Lower lobe of right lung (tissue), 2 donors: Measurements from ENCODE around the gene ZBP1. TPM values are rescaled to one million over a fixed set of nuclear protein-coding genes. Genes with fewer than 3 reads are reported as not detected.

Experiments used
- ATAC-seq, 2 donors: fragments of 200-7000 bp; cut with Tn5 transposase; one replicate each; pipeline ENCODE4 v1.9.1; 2020 to 2022; ENCODE audit warnings: mild to moderate bottlenecking in 2 of 2, moderate library complexity in 2 of 2
- DNase-seq: peaks from one replicate; pipeline ENCODE4 v3.0.0-alpha.2; 2020
- H3K27ac ChIP-seq: fragments of 200-600 bp; one replicate; pipeline ENCODE4 v1.8.0; 2022
- H3K27me3 ChIP-seq: fragments of 200-600 bp; one replicate; pipeline ENCODE4 v1.8.0; 2022; ENCODE audit warnings: low read depth
- H3K36me3 ChIP-seq: fragments of 200-600 bp; one replicate; pipeline ENCODE4 v1.8.0; 2022; ENCODE audit warnings: mild to moderate bottlenecking
- H3K4me1 ChIP-seq: fragments of 200-600 bp; one replicate; pipeline ENCODE4 v1.8.0; 2022
- H3K4me3 ChIP-seq: fragments of 200-600 bp; one replicate; pipeline ENCODE4 v1.8.0; 2022; ENCODE audit warnings: mild to moderate bottlenecking
- H3K9me3 ChIP-seq: fragments of 200-600 bp; one replicate; pipeline ENCODE4 v1.8.0; 2022
- intact Hi-C: fragments of 100-400 bp; cut with DNase I; formaldehyde crosslinking; loops from one replicate; pipeline ENCODE4 v1.11.0; 2022
- total RNA-seq: library from RNA; stranded (reverse); fragmentation: NEBNext Ultra II Directional; extraction: Animal tissue kit (Norgen Biotek cat#: 25700); gene quantifications from one replicate; pipeline ENCODE4 v1.2.1, GENCODE V29; 2021
- TF ChIP-seq, protein P1 (sequence below): fragments of 200-600 bp; IDR thresholded peaks from one replicate; pipeline ENCODE4 v1.8.0; 2022; ENCODE audit warnings: antibody characterized with exemption, mild to moderate bottlenecking
- donor health status: DM: no; HTN: yes; CAD: no; lungs with severe emphysema.

The ZBP1 gene
- total RNA-seq, 1 donor from 2014 or later = 5.8 TPM

DNA sequence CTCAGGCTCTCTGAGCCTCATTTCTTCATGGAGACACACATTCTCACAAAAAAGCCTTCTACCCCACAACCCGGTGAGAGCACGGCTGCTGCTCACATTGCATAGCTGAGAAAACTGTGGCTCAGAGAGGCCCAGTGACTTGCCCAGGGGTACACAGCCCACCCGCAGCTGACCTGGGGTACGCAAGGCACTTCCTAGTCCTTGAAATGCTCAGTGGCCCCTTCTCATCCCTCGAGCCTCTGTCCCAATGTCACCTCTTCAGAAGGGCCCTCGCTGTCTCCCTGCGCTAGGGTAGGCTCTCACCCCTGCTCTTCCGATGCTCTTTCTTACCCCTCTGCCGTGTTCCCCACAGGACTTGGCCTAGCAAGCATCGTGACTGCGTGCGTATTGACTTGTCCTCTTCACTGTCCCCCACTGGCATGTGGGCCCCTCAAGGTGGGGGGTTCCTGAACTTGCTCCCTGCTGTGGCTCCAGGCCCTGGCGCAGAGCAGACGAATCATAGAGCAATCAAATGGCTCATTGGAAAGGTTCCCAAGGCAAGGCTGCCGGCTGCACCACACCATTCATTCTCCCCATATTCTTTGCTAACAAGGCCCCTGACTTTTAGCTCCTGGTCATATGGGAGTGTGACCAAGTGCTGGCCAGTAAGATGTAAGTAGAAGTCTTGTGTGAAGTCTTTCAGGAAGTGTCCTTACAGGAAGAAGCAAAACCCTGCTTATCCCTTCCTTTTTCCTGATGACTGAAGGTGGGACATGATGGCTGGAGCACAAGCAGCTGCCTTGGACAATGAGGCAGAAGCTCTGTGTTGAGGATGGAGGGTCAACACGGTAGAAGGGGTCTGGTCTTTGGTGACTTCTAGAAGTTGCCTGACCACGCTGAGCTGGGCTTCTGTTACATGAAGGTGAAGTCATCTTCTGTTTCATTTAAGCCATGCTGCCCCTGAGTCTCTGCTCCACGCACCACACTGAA lies 36.7 kb downstream of the ZBP1 start:
- H3K27ac ChIP-seq = peak overlapping the region; percentile 58
- ATAC-seq = no peak
- DNase-seq = no peak
- H3K9me3 ChIP-seq = peaks cover 5% of the 10 kb centered on the region
- intact Hi-C loops = no loop called here
- TF ChIP-seq, protein P1, sequence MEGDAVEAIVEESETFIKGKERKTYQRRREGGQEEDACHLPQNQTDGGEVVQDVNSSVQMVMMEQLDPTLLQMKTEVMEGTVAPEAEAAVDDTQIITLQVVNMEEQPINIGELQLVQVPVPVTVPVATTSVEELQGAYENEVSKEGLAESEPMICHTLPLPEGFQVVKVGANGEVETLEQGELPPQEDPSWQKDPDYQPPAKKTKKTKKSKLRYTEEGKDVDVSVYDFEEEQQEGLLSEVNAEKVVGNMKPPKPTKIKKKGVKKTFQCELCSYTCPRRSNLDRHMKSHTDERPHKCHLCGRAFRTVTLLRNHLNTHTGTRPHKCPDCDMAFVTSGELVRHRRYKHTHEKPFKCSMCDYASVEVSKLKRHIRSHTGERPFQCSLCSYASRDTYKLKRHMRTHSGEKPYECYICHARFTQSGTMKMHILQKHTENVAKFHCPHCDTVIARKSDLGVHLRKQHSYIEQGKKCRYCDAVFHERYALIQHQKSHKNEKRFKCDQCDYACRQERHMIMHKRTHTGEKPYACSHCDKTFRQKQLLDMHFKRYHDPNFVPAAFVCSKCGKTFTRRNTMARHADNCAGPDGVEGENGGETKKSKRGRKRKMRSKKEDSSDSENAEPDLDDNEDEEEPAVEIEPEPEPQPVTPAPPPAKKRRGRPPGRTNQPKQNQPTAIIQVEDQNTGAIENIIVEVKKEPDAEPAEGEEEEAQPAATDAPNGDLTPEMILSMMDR = no peak
- peaks cover 36% of the 10 kb centered on the region for H3K4me1 ChIP-seq
- H3K27me3 ChIP-seq = peaks cover 33% of the 10 kb centered on the region
- no peaks in the 10 kb centered on the region for H3K36me3 ChIP-seq
- H3K4me3 ChIP-seq = no peak overlapping the region

DNA sequence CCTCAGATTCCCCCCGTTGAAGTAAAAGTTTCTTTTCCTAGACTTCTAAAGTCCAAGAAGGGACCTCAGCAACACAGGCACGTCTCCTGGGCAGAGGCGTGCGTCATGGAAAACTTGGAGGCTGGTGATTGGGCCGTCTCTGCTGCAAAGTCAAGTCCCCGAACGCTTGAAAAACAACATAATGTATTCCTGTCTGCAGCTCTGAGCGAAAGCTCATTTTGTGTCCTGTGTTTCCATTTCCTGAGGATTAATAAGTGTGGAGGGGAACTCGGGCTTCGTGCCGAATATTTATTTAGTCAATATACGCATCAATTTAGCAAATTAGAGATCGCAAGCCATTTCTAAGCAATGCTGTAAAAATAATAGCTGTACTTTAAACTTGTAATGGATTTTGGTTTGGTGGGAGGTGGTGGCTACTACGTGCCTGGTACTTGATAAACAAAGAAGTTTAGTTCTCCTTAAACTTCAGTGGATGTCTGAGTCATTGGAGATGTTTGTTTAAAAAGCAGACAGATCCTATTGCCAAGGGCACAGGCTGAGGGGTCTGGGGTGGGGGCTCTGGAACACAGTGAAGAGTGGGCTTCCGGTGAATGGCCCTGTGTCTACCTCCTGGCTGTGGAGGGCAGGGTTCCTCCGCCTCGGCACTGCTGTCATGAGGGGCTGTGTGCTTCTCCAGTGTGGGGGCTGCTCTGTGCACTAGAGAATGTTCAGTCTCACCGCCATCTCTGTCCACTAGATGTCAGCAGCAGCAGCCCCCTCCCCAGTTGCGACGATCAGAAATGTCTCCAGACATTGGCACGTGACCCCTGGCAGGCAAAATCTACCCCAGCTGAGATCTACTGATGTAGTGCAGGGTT lies 37.6 kb downstream of the ZBP1 start:
- peaks cover 36% of the 10 kb centered on the region for H3K4me1 ChIP-seq
- TF ChIP-seq, protein P1 = peak; percentile 38
- H3K27me3 ChIP-seq = peaks cover 42% of the 10 kb centered on the region
- H3K36me3 ChIP-seq = no peaks in the 10 kb centered on the region
- peak overlapping the region; percentile 58 for H3K27ac ChIP-seq
- H3K4me3 ChIP-seq = peak overlapping the region; percentile 5
- intact Hi-C loops = no loop called here
- peaks cover 3% of the 10 kb centered on the region for H3K9me3 ChIP-seq
- no peak for ATAC-seq
- no peak for DNase-seq

DNA sequence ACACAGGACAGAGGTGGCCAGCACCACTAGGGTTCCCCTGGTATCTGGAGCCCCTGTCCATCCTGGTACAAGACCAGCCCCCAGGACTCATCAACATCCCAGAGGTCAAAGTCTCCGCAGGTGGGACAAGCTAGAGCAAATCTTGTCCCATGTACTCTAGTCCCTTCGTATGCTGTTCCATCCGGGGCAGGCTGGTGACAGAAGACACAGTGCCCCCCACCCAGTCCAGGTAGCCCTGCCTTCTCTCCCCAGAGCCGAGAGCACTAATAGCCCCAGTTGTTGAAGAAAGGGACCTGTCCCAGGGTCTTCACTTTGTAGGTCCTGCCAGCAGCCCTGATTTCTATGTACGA lies 38.2 kb downstream of the ZBP1 start:
- peak overlapping the region; percentile 58 for H3K27ac ChIP-seq
- H3K4me1 ChIP-seq = peaks cover 36% of the 10 kb centered on the region
- H3K27me3 ChIP-seq = peaks cover 46% of the 10 kb centered on the region
- H3K4me3 ChIP-seq = no peak overlapping the region
- H3K9me3 ChIP-seq = no peaks in the 10 kb centered on the region
- no peaks in the 10 kb centered on the region for H3K36me3 ChIP-seq
- no peak for ATAC-seq
- TF ChIP-seq, protein P1 = no peak
- intact Hi-C loops = no loop called here
- DNase-seq = no peak

DNA sequence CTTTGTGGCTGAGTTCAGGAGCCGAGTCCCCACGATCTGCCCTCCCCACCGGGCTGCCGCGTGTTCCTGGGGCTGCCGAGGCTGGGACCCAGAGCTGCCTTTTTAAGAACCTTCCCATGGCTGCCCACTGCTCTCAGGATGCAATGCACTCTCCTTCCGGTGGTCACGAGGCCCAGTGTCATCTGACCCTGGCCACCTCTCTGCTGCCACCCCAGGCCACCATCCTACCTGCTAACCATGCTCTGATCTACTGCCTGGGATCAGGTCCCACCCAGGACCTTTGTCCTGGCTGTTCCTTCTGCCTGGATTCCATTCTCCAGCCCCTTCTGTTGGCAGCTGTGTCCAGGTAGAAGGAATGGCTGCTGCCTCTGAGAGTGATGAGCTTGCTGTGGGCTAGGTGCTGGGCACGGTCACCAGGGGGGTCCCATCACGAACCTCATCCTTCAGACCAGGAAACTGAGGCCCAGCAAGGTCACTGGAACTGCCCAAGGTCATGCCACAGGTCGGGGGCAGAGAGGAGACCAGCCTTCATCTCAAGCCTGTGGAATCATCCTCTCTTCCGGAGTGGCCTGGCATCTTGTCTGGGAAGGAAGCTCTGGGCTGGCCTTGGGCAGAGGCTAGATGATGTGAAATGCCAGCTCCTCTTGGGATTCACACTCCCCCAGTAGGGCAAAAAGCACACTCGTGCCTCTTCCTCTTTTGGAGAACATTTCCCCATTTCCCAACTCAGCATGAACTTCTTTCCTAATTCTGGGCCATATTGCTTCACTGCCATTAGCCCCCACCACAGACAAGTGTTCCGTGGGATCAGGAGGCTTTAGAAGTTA lies 38.8 kb downstream of the ZBP1 start:
- DNase-seq = no peak
- H3K4me3 ChIP-seq = no peak overlapping the region
- intact Hi-C loops = no loop called here
- H3K4me1 ChIP-seq = peaks cover 36% of the 10 kb centered on the region
- no peaks in the 10 kb centered on the region for H3K9me3 ChIP-seq
- no peaks in the 10 kb centered on the region for H3K36me3 ChIP-seq
- TF ChIP-seq, protein P1 = no peak
- peak; percentile 64 to 69 for ATAC-seq
- H3K27me3 ChIP-seq = peaks cover 46% of the 10 kb centered on the region
- H3K27ac ChIP-seq = peak overlapping the region; percentile 58
